ENCODE measurements around the gene SNX1.
A peak's percentile ranks its signal among the peaks of the same experiment; 100 is the strongest.
"Not testable (repeated sequence)": the region's sequence is repeated elsewhere in the genome, so short reads cannot be mapped to it uniquely, and the experiment has no call there.

Gene SNX1

DNA sequence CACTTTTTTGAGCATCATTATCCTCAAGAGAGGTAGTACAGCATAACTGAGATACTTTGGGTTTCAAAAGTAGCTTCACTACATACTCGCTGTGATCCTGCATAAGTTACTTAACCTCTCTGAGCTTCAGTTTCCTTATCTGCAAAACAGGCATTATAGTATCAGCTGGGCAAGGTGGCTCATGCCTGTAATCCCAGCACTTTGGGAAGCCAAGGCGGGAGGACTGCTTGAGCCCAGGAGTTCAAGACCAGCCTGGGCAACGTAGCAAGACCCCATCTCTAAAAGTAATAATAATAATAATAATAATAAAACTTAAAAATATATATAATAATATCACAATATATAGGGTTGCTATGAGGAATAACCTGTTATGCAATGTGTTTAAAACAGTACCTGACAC, 13.0 kb upstream of the SNX1 start:
- no peak for DNase-seq

DNA sequence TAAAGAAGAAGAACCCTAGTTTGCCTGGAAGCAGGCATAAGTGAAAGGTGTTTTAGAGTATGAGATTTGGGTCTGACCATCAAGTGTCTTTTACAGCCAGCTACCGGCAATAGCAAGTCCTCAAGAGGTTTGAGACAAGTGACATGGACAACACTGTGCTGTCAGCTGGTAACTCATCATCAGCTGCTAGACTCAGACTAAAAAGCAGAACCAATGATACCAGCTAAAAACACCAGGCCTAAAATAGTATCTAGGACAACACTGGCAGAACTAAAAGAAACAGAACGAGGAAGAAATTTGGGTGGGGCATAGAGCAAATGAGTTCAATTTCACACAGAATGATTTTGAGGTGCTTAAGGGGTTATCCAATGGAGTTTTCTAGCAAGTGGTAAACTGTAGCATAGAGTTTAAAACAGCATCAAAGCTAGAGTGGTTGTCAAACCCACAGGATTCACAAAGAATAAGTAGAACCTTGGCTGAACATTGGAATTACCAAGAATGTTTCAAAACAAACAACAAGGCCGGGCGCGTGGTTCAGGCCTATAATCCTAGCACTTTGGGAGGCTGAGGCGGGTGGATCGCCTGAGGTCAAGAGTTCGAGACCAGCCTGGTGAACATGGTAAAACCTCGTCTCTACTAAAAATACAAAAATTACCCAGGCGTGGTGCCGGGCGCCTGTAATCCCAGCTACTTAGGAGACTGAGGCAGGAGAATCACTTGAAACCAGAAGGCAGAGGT, 6.1 kb upstream of the SNX1 start:
- no peak for DNase-seq

DNA sequence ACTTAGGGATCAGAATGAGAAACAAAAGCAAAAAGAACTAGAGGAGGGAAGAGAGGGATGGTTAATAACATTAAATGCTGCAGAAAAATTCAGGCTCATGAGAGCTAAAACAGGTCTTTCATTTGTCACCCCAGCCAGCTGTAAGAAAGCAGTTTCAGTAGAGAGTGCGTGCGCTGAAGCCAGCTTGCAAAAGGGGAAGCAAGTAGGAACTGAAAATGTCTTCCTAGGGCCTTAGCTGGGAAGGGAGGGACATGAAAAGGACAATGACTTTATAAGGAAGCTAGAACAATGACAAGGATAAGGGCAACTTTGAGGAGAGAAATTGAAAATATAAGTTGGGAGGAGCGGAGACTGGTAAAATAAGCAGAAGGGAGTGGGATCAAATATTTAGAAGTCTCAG, 5.3 kb upstream of the SNX1 start:
- DNase-seq: no peak

DNA sequence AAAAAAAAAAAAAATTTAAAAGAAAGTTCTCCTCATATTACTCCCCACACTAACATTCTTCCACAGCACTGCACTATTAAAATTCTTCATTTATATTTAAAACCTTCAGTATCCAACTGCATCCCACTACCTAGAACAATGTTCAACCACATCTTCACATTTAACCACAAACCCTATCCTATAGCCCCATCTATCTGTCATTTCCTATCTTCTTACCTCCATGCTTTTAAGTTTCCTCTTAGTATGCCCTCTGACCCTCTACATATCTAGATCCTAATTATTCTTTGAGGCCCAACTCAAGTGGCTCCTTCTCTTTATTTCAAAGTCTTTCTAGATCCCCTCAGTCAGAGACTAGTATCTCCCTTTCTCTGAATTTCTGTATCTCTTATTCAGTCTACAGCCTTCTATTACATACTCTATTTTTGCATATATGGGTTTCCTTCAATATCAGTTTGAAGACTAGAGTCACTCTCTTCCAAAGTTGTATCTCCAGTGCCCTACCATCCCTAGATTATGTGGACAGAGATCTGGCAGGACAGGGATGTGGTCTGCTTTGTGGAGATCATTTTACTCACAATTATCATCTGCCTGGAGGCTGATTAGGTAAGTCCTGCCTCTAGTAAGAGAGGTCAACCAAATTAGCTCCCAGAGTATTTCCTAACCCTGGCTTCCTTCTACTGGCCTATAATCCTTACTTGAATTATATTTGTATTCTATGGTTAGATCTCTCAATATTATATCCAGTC, 3.5 kb upstream of the SNX1 start:
- DNase-seq: no peak

DNA sequence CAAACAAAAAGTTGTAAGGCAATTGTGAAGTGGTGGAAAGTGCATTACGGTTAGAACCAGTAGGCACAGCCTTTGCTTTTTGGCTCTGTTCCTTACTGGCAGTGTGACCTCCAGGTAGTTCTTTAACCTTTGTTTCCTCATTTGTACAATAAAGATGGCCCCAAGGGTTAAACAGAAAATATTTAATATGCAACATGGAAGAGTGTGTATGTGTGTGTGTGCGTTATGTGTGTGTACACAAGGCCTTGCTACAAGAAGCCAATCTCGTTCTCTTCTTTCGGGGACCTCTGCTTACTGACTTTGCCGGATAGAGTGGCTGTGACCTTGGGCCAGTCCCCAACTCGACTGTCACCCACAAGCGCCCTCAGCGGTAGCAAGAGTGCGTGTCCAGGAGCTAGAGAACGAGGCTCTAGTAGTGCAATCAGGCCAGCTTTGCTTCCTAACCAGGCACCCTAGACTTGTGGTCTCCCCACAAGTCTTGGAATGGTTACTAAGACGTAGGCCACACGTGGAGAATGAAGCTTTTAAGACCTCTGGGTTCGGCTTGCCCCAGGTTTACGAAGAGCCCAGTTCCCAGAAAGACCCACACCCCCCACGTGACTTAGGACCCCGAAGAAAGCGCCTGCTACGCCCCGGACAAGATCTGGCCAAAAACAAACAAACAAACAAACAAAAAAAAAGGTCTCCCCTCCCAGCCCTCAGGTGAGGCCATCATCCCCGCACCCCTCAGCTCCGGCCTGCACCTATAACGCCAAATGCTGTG, 2.7 kb upstream of the SNX1 start:
- peak; percentile 18 for DNase-seq

DNA sequence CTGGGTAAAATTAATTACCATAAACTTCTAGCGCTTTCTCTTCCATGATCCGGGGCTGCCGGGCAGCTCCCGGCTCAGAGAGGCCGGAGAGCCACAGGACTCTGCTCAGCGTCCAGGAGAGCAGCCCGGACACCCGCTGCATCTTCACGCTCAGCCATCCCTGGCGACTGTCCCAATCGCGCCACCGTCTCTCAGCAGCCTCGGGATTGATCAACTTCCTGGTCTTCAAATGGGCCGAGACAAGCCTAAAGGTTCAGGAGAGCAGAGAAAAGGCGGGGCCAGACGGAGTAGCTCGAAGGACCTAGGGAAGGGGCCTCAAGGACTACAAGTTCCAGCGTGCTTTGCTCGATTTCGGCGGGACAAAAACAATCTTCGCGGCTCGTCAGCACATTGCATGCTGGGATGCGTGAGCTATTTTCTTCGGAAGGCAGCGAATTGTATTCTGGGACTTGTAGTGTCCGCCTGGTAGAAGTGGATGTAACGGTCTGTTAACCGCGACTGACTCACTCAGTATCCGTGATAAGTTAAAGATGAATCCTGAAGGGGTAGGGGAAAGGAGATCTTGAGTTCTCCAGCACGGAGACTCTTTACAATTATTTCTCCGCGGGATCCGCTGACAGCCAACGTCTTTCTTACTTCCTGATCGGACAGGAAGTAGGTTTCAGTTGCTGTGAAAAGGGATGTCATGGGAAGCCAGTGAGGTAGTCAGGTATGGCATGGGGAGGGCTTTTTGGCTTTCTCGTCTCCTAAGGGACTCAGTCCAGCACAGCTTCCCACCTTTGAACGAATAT, 2.0 kb upstream of the SNX1 start, which contains the start of gene CIAO2A:
TSS of gene CIAO2A (minus strand) at position 212 of the 791 bp plus-strand sequence. CDS start at position 142, 70 bp downstream.
- DNase-seq: peak; percentile 89

DNA sequence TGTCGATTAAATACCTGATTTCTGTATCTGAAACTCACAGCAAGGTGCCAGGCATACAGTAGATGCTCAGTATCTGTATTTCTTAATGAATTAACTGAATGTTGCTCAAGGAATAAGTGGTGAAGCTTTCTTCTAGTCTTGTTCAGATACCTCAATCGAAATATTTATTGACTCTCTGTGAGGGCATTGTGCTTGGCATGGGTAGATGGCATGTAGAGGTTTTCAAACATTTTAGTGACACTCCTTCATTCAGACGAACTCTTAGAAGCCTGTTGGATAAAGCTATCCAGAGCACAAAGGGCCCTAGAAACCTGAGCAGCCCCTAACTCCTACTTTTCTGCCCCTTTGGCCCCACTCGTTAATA, 369 bp upstream of the SNX1 start:
- no peak for DNase-seq

DNA sequence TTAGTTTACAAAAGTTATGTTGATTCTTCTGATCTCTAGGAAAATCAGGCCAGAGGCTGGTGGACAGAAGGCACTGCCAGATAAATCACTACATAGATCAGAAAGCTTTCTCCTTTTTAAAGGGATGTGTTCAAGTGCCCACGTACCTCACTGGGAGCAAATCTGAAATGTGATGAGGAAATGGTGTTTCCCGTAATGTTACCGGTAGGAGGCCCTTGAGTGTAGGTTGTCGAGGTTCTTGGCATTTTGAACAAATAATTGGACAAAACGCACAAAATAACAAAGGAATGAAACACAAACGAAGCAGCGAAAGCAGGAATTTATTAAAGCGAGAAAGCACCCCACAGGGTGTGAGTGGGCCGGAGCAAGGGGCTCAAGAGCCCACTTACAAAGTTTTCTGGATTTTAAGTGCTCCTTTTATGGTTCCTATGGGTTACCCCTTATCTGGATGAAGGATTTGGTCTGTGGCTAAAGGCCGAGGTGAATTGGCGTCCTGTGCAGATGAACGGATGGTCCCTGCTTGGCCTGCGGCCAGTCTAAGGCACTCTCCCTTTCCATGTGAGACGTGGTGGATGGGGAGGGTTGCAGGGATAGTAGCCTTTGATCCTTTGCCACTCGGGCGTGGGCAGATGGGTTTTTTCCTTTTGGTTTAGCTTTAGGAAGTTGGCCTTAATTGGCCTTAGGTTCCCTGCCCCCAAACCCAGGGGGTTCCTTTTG, 1.0 kb downstream of the SNX1 start:
- DNase-seq: no peak

DNA sequence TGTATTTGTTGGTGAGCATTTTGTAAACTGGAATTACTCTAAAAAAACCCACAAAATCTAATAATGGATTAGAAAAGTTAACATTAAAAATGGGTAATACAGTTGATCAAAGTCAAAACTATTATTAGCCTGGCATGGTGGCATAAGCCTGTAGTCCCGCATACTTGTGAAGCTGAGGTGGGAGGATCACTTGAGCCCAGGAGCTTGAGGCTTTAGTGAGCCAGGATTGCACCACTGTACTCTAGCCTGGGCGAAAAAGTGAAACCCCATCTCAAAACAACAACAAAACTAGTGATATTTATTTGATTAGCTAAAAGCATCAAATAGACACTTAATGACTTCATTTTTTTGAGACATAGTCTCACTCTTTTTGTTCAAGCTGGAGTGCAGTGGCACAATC, 3.6 kb downstream of the SNX1 start:
- no peak for DNase-seq

DNA sequence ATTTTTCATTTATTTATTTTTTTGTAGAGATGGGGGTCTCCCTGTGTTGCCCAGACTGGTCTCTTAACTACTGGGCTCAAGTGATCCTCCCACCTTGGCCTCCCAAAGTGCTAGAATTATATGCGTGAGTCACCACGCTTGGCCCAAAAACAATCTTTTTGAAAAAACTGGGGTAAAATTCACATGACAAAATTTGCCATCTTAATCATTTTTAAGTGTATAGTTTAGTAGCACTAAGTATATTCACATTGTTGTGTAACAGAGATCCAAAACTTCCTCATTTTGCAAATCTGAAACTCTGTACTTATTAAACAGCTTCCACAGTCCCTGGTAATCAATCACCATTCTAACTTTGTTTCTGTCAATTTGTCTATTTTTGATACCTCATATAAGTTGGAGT, 5.2 kb downstream of the SNX1 start:
- DNase-seq: no peak

DNA sequence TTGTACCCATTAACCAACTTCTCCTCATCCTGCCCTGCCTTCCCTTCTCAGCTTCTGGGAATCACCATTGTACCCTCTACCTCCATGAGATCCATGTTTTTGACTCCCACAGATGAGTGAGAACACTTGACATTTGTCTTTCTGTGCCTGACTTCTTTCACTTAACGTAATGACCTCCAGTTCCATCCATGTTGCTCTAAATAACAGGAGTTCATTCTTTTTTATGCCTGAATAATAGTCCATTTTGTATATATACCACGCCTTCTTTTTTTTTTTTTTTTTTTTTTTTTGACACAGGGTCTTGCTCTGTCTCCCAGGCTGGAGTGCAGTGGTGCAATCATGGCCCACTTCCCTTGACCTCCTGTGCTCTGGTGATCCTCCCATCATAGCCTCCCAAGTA, 6.7 kb downstream of the SNX1 start:
- no peak for DNase-seq

DNA sequence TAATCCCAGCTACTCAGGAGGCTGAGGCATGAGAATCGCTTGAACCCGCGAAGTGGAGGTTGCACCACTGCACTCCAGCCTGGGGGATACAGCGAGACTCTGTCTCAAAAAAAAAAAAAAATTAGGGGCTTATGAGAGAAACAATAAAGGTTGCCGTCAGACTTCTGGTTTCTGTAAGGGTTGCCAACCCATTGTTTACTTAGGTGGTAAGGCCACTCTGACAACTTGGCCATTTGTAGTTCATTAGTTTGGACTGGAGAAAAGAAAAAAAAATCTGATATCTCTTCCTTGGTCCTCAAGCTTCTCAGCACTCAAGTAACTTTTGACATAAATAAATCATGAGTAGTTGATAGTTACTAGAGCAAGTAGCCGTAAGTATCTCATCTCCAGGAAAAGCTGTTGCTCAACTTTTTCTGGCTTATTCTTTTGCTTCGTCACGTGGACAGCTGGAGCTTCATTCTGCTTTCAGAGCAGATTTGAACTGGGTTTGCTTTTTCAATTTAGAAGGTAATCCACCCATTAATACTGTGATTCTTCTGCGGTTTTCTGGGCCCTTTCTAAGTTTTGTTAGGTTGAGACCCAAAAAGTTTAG, 9.4 kb downstream of the SNX1 start:
- no peak for DNase-seq

DNA sequence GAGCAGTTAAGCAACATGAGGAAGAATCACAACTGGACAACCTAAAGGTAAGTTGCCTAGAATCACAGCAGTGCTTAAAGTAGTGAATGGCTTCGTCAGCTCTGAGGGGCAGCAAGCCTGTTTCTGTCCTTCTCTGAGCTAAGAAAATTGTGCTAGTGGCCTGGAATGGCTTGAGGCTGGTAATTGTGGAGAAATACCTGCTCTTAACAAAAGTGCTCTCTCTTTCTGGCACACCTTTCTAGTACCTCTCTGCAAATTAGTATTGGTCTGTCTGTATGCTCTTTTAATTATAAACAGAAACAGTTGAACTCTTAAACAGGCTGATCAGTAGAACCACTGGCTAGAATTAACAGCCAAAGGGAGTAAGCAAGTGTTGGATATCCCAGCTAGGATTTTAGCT, 11.6 kb downstream of the SNX1 start:
- DNase-seq: no peak

DNA sequence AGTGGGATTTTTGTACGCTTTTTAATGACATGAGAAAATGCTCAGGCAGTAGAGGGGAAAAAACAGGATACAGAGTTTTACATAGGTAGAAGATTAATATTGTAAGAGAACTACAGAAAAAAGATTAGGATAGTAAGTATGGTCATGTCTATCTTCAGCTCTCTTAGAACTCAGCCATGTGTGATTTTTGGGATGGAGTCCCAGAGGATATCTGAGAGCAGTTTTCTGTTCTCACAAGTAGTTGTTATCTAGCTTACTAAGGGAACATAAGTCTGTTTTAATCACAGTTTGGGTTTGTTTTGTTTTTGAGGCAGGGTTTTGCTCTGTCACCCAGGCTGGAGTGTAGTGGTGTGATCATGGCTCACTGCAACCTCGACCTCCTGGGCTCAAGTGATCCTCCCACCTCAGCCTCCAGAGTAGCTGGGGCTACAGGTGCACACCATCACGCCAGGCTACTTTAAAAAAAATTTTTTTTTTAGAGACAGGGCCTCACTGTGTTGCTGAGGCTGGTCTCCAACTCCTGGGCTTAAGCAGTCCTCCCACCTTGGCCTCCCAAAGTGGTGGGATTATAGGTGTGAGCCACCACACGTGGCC, 14.4 kb downstream of the SNX1 start:
- not testable (repeated sequence) for DNase-seq

DNA sequence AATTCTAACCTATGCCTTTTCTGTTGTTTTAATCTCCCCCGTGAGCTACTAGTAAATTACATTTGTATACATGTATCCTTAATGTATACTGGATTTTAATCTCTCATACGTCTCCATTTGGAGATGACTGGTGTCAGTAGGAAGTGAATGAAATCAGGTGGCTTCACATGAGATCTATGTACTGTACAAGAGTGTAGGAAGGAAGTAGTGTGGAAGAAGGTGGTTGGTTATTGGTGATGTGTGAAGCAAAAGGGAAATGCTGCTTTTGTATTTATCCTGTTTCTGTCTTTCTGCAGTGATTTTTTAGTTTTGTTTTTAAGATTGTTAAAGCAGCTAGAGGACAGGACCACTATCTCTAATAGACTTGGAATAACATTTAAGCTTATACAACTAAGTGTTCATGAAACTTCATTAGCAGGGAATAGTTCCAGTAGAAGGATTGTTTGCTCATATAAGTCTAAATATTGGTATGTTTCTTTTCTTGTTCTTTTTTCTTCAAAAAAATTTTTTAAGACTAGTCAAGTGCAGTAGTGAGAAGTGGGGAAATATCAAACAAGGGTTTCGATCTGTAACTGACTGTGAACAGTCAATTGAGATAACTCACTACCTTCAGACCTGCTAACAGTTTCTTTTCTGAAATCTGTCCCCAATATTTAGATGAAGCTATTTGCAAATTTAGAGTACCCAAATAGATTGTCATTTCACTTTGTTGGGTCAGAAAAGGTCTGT, 15.3 kb downstream of the SNX1 start:
- no peak for DNase-seq

DNA sequence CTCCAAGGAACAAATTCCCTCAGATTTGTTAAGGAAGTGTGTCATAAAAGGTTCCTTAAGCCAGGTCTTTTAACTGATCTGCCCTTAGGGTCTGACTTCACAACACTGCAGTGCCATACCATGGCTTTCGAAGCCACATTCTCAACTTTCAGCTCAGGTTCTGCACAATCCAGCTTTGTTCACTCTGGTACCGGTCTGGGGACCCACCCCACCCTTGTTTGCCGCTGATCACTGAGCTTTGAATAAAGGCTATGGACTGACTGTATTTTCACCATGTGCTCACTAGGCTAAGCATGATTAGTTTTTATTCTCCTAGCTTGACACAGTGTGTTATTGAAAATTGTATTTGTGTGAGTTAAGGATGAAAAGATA, 15.9 kb downstream of the SNX1 start:
- no peak for DNase-seq

DNA sequence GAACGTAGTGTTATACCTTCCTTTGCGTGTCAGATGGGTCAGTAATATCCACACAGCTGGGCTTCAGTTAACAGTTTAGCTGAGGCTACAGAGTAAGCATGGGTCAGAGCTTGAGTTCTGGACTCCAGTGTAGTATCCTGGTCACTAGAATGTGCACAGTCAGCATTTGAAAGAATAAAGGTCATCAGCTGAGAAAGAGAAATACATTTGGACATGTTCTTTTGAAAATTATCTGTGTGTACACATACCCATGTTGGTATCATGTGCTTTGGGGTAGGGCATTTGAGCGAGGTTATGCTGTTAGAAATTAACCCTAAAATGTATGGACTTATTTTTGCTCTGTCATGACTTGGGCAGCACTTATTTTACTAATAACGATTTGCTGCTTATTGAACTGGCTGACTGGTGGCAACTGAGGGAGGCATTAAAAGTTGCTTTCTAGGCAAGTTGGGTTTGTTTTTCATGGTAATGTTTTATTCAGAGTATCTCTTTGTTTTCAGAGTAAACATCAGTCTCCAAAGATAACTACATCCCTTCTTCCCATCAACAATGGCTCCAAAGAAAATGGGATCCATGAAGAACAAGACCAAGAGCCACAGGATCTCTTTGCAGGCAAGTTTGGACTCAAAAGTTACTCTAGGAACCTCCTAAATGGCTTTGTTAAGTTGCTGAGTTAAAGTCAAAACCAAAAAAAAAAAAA, 16.4 kb downstream of the SNX1 start:
- DNase-seq: no peak

DNA sequence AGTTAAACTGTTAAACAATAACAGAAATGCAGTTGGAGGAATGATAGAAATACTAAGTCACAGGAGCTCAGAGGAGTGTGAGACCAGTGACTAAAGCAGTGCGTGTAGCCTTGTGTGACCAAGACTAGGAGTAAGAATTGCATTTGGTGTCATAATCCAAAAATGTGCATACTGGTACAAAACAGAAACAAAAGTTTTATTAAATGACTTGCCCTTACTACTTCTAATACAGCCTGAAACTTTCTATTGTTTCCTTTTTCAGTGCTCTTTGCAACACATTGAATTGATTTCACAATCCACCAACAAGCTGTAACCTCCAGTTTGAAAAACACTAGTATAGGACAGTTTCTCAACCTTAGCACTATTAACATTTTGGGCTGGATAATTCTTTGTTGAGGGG, 17.1 kb downstream of the SNX1 start:
- no peak for DNase-seq

DNA sequence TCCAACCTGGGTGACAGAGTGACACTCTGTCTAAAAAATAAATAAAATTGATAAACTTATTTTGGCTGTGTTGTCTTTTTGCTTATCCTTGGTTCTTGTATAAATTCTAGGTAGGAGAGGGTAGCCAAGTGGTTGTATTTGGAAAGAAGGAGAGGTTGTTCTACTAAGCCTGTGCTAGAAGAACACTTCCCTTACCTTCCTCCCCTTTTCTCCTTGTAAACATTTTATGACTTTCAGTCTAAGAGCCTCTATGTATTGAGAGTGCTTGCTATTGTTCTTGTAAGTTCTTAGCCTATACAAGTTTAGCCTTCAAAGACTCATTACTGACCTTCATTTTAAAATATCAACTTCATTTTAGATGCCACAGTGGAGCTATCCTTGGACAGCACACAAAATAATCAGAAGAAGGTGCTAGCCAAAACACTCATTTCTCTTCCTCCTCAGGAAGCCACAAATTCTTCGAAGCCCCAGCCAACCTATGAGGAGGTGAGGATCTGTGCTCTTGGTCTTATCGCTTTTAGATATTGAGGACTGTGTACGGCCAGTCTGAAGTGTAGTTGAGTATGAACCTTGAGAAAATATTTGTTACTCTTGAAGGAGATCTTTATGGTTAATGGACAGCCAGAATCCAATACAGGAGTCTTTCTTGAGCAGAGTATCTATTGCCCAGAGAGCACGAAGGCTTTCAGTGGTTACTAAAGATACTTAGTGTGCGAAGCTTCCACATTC, 22.1 kb downstream of the SNX1 start:
- DNase-seq: no peak

DNA sequence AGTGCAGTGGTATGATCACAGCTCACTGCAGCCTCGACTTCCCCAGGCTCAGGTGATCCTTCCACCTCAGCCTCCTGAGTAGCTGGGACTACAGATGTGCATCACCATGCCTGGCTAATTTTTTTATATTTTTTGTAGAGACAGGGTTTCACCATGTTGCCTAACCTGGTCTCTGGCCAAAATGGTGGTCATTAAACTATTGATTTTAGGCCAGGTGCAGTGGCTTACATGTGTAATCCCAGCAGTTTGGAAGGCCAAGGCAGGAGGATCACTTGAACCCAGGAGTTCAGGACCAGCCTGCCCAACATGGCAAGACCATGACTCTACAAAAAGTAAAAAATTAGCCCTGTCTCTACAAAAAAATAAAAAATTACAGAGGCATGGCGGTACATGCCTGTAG, 24.5 kb downstream of the SNX1 start:
- not testable (repeated sequence) for DNase-seq
